Measurements from ENCODE around the gene SORCS2. TPM values are rescaled to one million over a fixed set of nuclear protein-coding genes. Genes with fewer than 3 reads are reported as not detected.

Gene SORCS2
- total and polyA plus RNA-seq, 2 of the 4 experiments (the other 2 are of a cell fraction): 0.36 to 0.62 TPM

GRCh38 chr4:7539186-7539585 is 346.8 kb downstream of the SORCS2 start:
- H3K4me1 ChIP-seq (ENCODE audit: control insufficient read depth, insufficient read depth, low read length): no peaks in the 10 kb centered on the region
- no peak for DNase-seq
- ChIA-PET POLR2A (ENCODE audit: unreplicated experiment) (no interaction called here), CTCF (no interaction called here)
- H3K4me2 ChIP-seq (ENCODE audit: low read depth, low read length): no peak overlapping the region
- no peak overlapping the region for H2AK5ac ChIP-seq (ENCODE audit: low read depth, low read length)
- no peak for TF ChIP-seq MAFK (IDR thresholded peaks at IDR 0.05; ENCODE audit: low read depth, low read length)
- TF ChIP-seq CEBPB (IDR thresholded peaks at IDR 0.05; ENCODE audit: low read depth, low read length): no peak
- TF ChIP-seq RFX5 (IDR thresholded peaks at IDR 0.05; ENCODE audit: low read depth, low read length): no peak
- TF ChIP-seq MAZ (IDR thresholded peaks at IDR 0.05; ENCODE audit: borderline replicate concordance, low read depth, low read length): no peak
- no peak for TF ChIP-seq MXI1 (IDR thresholded peaks at IDR 0.05; ENCODE audit: borderline replicate concordance, low read depth, low read length)
- no peak overlapping the region for H3K27ac ChIP-seq (ENCODE audit: insufficient read depth, low read length)
- 67% methylated on average over 2 of the region's 3 CpGs; no CpG with 5 or more reads in 1 of the 2 experiments for WGBS, 2 experiments (ENCODE audit: extremely low coverage in 2 of 2, insufficient read length in 1 of 2)
- no peak overlapping the region for H3K18ac ChIP-seq (ENCODE audit: low read depth, low read length)
- ATAC-seq (ENCODE audit: low read depth): no peak
- H2BK120ac ChIP-seq (ENCODE audit: low read depth, low read length): no peak overlapping the region
- H3K9ac ChIP-seq (ENCODE audit: low read depth, low read length): no peak overlapping the region
- peak overlapping the region; percentile 33 for H2AFZ ChIP-seq (replicated peaks; ENCODE audit: low read length, poor library complexity)
- H3K4me3 ChIP-seq (ENCODE audit: insufficient read depth, low read depth, low read length): no peak overlapping the region
- dilution Hi-C loops (cut with HindIII; ENCODE audit: low sequenced_read_pairs, unreplicated experiment) (no loop called here), in situ Hi-C loops (cut with MboI; ENCODE audit: low sequenced_read_pairs) (no loop called here), intact Hi-C loops (cut with micrococcal nuclease) (no loop called here)
- H2BK5ac ChIP-seq (ENCODE audit: low read depth, low read length, poor library complexity, severe bottlenecking): no peak overlapping the region
- H3K23ac ChIP-seq (ENCODE audit: low read depth, low read length): no peak overlapping the region
- H2BK15ac ChIP-seq (ENCODE audit: low read depth, low read length): no peak overlapping the region
- H4K8ac ChIP-seq (ENCODE audit: low read depth in 2 of 2, low read length in 2 of 2): no peak overlapping the region
- no peak overlapping the region for H3K56ac ChIP-seq (ENCODE audit: extremely low read depth, insufficient read depth, low read length)
- no peak overlapping the region for H2AK9ac ChIP-seq (replicated peaks; ENCODE audit: low read depth, low read length, poor library complexity)
- peaks cover 4% of the 10 kb centered on the region; the same call in 1 of the 2 replicates for H3K9me3 ChIP-seq (ENCODE audit: control insufficient read depth, insufficient read depth, low read length)
- BruUV-seq (replicated peaks): no TSS peak
- H4K91ac ChIP-seq (ENCODE audit: insufficient read depth, low read depth, low read length): no peak overlapping the region
- H4K20me1 ChIP-seq (ENCODE audit: insufficient read depth, low read length): no peaks in the 10 kb centered on the region
- no peak overlapping the region for H3K14ac ChIP-seq (replicated peaks; ENCODE audit: low read depth, low read length)
- H3K79me1 ChIP-seq (ENCODE audit: low read depth in 1 of 2, low read length in 2 of 2): no peaks in the 10 kb centered on the region
- no peak overlapping the region for H3K4ac ChIP-seq (ENCODE audit: low read depth, low read length)
- peaks cover 6% of the 10 kb centered on the region; the same call in 1 of the 2 replicates for H3K27me3 ChIP-seq (ENCODE audit: control insufficient read depth, insufficient read depth, low read length)
- H2BK20ac ChIP-seq (ENCODE audit: low read depth, low read length): no peak overlapping the region
- H4K5ac ChIP-seq (ENCODE audit: low read depth, low read length): no peak overlapping the region
- no peaks in the 10 kb centered on the region for H3K36me3 ChIP-seq (ENCODE audit: control insufficient read depth, insufficient read depth, low read length)
- H3K9me1 ChIP-seq (ENCODE audit: insufficient read depth, low read length): no peaks in the 10 kb centered on the region
